ENCODE results near the gene RAB44.
A peak's percentile ranks its signal among the peaks of the same experiment; 100 is the strongest.

RAB44 gene

DNA sequence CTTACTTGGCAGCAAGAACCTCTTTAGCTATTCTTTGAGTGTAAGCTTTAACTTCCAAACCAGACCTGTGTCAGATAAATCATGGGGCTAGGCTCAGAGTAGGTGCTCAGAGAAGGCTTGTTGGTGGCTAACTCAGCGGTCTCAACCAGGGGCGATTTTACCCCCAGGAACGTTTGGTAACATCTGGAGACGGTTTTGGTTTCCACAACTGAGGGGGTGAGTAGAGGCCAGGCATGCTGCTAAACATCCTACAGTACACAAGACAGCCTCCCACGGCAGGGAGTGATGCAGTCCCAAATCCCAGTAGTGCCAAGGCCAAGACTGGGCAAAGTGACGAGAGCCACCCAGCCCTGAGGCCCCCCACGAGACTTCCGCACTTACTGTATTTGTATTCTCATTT, 59.2 kb downstream of the RAB44 start:
- TF ChIP-seq, protein P1, sequence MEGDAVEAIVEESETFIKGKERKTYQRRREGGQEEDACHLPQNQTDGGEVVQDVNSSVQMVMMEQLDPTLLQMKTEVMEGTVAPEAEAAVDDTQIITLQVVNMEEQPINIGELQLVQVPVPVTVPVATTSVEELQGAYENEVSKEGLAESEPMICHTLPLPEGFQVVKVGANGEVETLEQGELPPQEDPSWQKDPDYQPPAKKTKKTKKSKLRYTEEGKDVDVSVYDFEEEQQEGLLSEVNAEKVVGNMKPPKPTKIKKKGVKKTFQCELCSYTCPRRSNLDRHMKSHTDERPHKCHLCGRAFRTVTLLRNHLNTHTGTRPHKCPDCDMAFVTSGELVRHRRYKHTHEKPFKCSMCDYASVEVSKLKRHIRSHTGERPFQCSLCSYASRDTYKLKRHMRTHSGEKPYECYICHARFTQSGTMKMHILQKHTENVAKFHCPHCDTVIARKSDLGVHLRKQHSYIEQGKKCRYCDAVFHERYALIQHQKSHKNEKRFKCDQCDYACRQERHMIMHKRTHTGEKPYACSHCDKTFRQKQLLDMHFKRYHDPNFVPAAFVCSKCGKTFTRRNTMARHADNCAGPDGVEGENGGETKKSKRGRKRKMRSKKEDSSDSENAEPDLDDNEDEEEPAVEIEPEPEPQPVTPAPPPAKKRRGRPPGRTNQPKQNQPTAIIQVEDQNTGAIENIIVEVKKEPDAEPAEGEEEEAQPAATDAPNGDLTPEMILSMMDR (IDR thresholded peaks at IDR 0.05; ENCODE audit: low read depth, low read length) = no peak
- DNase-seq (ENCODE audit: extremely low read depth, low read depth) = no peak

- TF ChIP-seq, protein P1 (IDR thresholded peaks at IDR 0.05; ENCODE audit: low read depth, low read length) = no peak
- no peak for DNase-seq (ENCODE audit: extremely low read depth, low read depth)
Observed at GRCh38 chr6:36757206-36757605, 59.6 kb downstream of the RAB44 start.

DNA sequence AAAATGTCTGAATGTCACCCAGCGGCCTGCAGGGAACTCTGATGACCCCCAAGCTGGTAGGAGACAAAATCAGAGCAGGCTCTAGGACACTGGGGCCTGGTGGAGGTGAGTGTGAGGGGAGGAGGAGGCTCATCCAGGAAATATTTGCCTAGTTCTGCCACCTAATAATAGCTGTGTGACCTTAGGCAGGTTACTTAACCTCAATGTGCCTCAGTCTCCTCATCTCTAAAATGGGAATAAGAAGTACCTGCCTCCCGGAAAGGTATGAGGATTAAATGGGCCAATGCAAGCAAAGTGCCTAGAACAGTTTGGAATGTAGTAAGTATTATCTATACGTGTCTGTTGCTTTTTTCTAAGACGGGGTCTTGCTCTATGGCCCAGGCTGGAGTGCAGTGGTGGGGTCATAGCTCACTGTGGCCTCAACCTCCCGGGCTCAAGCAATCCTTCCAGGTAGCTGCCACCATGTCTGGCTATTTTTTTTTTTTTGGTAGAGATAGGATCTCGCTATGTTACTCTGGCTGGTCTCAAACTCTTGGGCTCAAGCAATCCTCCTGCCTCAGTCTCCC, 60.4 kb downstream of the RAB44 start:
- TF ChIP-seq, protein P1 (IDR thresholded peaks at IDR 0.05; ENCODE audit: low read depth, low read length) = no peak
- DNase-seq (ENCODE audit: extremely low read depth, low read depth) = no peak

DNA sequence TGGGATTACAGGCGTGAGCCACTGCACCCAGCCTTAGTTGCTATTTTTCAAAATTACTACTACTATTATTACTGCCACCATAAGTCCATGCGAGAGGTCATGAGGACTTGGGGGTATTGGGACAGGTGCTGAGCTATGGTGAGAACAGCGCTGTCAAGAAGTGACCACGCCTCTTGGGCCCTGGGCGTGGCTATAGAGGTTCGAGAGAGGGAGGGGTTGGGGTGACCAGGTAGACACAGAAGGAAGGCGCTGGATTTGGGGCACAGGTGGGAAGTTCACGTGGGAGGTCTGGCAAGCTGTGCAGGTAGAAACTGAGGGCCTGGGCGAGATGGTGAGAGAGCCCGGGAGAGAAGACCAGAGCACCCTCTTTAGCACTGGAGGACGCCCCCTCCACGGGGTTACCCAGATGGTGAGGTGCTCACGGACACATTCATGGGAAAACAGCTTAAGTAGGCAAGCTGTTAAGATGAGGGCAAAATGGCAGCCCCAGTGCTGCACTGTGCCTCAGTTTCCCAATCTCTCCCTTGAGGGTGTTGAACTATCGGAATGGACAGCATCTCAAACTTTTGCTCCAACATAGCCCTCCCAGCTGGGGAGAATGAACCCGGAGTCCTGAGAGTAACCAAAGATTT, 61.0 kb downstream of the RAB44 start:
- DNase-seq (ENCODE audit: extremely low read depth, low read depth) = no peak
- TF ChIP-seq, protein P1 (IDR thresholded peaks at IDR 0.05; ENCODE audit: low read depth, low read length) = no peak

- TF ChIP-seq, protein P1 (IDR thresholded peaks at IDR 0.05; ENCODE audit: low read depth, low read length) = peak; percentile 99
- DNase-seq (ENCODE audit: extremely low read depth, low read depth) = no peak
Observed at GRCh38 chr6:36759148-36759759, 61.6 kb downstream of the RAB44 start.

GRCh38 chr6:36760685-36761435, 63.2 kb downstream of the RAB44 start:
- TF ChIP-seq, protein P1 (IDR thresholded peaks at IDR 0.05; ENCODE audit: low read depth, low read length) = no peak
- no peak for DNase-seq (ENCODE audit: extremely low read depth, low read depth)

- DNase-seq (ENCODE audit: extremely low read depth, low read depth) = no peak
- TF ChIP-seq, protein P1 (IDR thresholded peaks at IDR 0.05; ENCODE audit: low read depth, low read length) = no peak
Observed at GRCh38 chr6:36762123-36762522, 64.5 kb downstream of the RAB44 start.
